GM19035 (cell line): ENCODE results near the gene CSGALNACT2.
"Not testable (repeated sequence)": the region's sequence is repeated elsewhere in the genome, so short reads cannot be mapped to it uniquely, and the experiment has no call there.

Experiments used
- ATAC-seq: cut with Tn5 transposase; IDR thresholded peaks from one replicate; pipeline ENCODE4 v1.9.1; 2021; ENCODE audit not compliant: unreplicated experiment

Gene CSGALNACT2

GRCh38 chr10:43212043-43212721, 73.9 kb downstream of the CSGALNACT2 start:
- no peak for ATAC-seq

- no peak for ATAC-seq
Measured at GRCh38 chr10:43214071-43214955, 76.1 kb downstream of the CSGALNACT2 start.

GRCh38 chr10:43214956-43215561, 76.8 kb downstream of the CSGALNACT2 start:
- no peak for ATAC-seq

GRCh38 chr10:43215758-43216455, 77.7 kb downstream of the CSGALNACT2 start:
- no peak for ATAC-seq

- ATAC-seq: no peak
Measured at GRCh38 chr10:43216931-43217562, 78.8 kb downstream of the CSGALNACT2 start.

GRCh38 chr10:43217563-43218205, 79.4 kb downstream of the CSGALNACT2 start:
- no peak for ATAC-seq

GRCh38 chr10:43218206-43218950, 80.1 kb downstream of the CSGALNACT2 start:
- ATAC-seq: no peak

GRCh38 chr10:43218951-43219837, 80.9 kb downstream of the CSGALNACT2 start:
- ATAC-seq: no peak

- no peak for ATAC-seq
Measured at GRCh38 chr10:43219848-43220247, 81.6 kb downstream of the CSGALNACT2 start.

- not testable (repeated sequence) for ATAC-seq
Measured at GRCh38 chr10:43220251-43220650, 82.0 kb downstream of the CSGALNACT2 start.

GRCh38 chr10:43220657-43221418, 82.6 kb downstream of the CSGALNACT2 start:
- no peak for ATAC-seq

GRCh38 chr10:43221419-43222209, 83.4 kb downstream of the CSGALNACT2 start:
- ATAC-seq: no peak

- no peak for ATAC-seq
Measured at GRCh38 chr10:43222210-43222720, 84.0 kb downstream of the CSGALNACT2 start.

- ATAC-seq: no peak
Measured at GRCh38 chr10:43223056-43223455, 84.8 kb downstream of the CSGALNACT2 start.

- ATAC-seq: no peak
Measured at GRCh38 chr10:43224321-43224720, 86.1 kb downstream of the CSGALNACT2 start.

- ATAC-seq: no peak
Measured at GRCh38 chr10:43225004-43225786, 87.0 kb downstream of the CSGALNACT2 start.
